Effector memory CD4-positive, alpha-beta T cell (primary cell): Measurements from ENCODE around the gene HIVEP1.

Source experiments
- DNase-seq, 3 donors: peaks; one replicate each; pipeline ENCODE4 v3.0.0-alpha.2; 2020
- H3K27ac ChIP-seq: 2 replicates; pipeline ENCODE4 v1.7.0; 2013; ENCODE audit warnings: mild to moderate bottlenecking, low read length, moderate library complexity; ENCODE audit not compliant: insufficient read depth, poor library complexity, severe bottlenecking
- H3K27me3 ChIP-seq: replicated peaks from 2 replicates; pipeline ENCODE4 v1.7.0; 2013; ENCODE audit warnings: mild to moderate bottlenecking, low read length; ENCODE audit not compliant: insufficient read depth, control insufficient read depth, poor library complexity, severe bottlenecking
- H3K36me3 ChIP-seq: 2 replicates; pipeline ENCODE4 v1.7.0; 2013; ENCODE audit warnings: mild to moderate bottlenecking, low read length, moderate library complexity; ENCODE audit not compliant: control insufficient read depth, insufficient read depth
- H3K4me1 ChIP-seq: 2 replicates; pipeline ENCODE4 v1.7.0; 2013; ENCODE audit warnings: low read length, mild to moderate bottlenecking; ENCODE audit not compliant: control insufficient read depth, insufficient read depth, poor library complexity, severe bottlenecking
- H3K4me3 ChIP-seq: 2 replicates; pipeline ENCODE4 v1.7.0; 2013; ENCODE audit warnings: low read length, low read depth, mild to moderate bottlenecking; ENCODE audit not compliant: insufficient read depth, poor library complexity, severe bottlenecking
- H3K9me3 ChIP-seq: 2 replicates; pipeline ENCODE4 v1.7.0; 2013; ENCODE audit warnings: mild to moderate bottlenecking, low read length, moderate library complexity; ENCODE audit not compliant: control insufficient read depth
- total RNA-seq, 3 donors: gene quantifications; one replicate each; lab custom pipeline; 2026; lab: John Stamatoyannopoulos, UW

HIVEP1 gene
- 58.4 to 83.8 (median 61.7) reads per million in 3 donors for total RNA-seq

- H3K9me3 ChIP-seq: no peaks in the 10 kb centered on the region
- H3K4me1 ChIP-seq: peaks cover 12% of the 10 kb centered on the region
- peak in 1 of 3 donors; percentile 6 for DNase-seq
- H3K27me3 ChIP-seq: no peaks in the 10 kb centered on the region
- H3K36me3 ChIP-seq: peaks cover 7% of the 10 kb centered on the region
- peak within 1 kb of the TSS; percentile 81 for H3K27ac ChIP-seq
- peak within 1 kb of the TSS; percentile 95 for H3K4me3 ChIP-seq
These were observed at the start of gene HIVEP1 for GRCh38 chr6:12012038-12012557. HIVEP1 (plus strand) TSS chr6:12012312; CDS start chr6:12015629, 3,317 bp downstream.

- H3K4me3 ChIP-seq: no peak overlapping the region
- H3K27me3 ChIP-seq: no peaks in the 10 kb centered on the region
- no peak overlapping the region for H3K27ac ChIP-seq
- H3K36me3 ChIP-seq: no peaks in the 10 kb centered on the region
- no peaks in the 10 kb centered on the region for H3K4me1 ChIP-seq
- no peaks in the 10 kb centered on the region for H3K9me3 ChIP-seq
- no peak for DNase-seq
These were observed 48.2 kb upstream of the HIVEP1 start for GRCh38 chr6:11963756-11964500.

DNA sequence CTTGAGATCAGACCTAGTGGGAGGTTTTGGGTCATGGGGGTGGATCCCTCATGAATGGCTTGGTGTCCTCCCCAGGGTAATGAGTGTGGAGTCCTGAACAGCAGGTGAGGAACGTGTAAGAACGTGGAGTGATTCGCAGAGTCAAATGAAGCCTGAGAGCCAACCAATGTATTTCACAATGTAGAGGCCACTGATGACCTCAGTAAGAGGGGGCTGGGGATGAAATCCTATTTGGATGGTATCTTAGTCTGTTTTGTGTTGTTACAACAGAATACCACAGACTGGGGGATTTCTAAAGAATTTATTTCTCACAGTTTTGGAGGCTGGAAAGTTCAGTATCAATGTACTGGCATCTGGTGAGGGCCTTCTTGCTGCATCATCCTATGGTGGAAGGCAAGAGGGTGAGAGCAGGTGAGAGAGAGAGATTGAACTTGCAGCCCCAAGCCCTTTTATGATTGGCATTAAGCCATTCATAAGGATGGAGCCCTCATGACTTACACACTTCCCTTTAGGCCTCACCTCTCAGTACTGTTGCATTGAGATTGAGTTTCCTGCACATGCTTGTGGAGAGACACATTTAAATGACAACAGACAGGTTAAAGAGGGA, 47.3 kb upstream of the HIVEP1 start:
- DNase-seq: no peak
- H3K9me3 ChIP-seq: no peaks in the 10 kb centered on the region
- H3K4me3 ChIP-seq: no peak overlapping the region
- no peak overlapping the region for H3K27ac ChIP-seq
- no peaks in the 10 kb centered on the region for H3K27me3 ChIP-seq
- H3K4me1 ChIP-seq: no peaks in the 10 kb centered on the region
- no peaks in the 10 kb centered on the region for H3K36me3 ChIP-seq

DNA sequence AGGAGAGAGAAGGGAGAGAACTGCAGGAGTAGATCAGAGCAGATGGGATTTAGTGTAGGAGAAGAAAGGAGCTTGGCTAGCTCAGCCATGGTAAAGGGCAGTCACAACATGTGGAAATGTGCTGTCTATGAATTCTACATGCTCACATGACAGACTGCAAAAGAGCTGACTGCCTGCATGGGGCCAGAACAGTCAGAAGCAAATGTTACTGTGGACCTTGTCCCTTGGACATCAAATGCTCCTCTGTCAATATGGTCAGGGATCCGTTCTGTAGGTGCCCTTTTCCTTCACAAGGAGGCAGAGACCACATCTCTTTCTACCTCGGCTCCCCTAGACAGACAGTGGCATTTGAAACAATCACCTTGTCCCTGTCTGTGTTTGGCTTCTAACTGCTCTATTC, 46.6 kb upstream of the HIVEP1 start:
- no peaks in the 10 kb centered on the region for H3K4me1 ChIP-seq
- no peaks in the 10 kb centered on the region for H3K36me3 ChIP-seq
- no peak overlapping the region for H3K27ac ChIP-seq
- DNase-seq: no peak
- no peaks in the 10 kb centered on the region for H3K9me3 ChIP-seq
- H3K27me3 ChIP-seq: no peaks in the 10 kb centered on the region
- no peak overlapping the region for H3K4me3 ChIP-seq

DNA sequence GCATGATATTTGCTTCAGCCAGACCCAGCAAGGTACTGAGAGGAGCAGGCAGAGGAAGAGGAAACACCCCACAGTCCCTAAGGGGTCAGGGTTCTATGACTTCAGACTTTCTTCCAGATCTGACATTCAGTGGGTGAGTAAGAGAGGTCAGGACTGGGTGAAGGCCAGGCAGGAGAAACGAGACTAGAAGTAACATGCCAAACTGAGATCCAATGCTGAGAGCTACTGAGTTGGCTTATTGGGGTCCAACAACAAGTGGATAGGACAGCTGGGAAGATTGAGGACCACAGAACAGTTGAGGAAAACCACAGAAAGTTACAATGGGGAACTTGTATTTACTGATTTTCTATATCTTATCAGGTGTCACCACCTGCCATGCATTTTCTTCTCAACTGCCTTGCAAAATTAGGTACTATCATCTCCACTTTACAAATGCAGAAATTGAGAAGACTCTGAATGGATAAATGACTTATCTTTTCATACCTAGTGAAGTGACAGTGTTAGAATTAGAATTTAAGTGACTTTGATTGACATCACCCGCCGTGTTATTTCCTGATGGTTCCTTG, 43.8 kb upstream of the HIVEP1 start:
- DNase-seq: no peak
- Histone ChIP-seq H3K36me3 (no peaks in the 10 kb centered on the region), H3K9me3 (no peaks in the 10 kb centered on the region), H3K27ac (no peak overlapping the region), H3K4me1 (no peaks in the 10 kb centered on the region), H3K27me3 (no peaks in the 10 kb centered on the region), H3K4me3 (no peak overlapping the region)

DNA sequence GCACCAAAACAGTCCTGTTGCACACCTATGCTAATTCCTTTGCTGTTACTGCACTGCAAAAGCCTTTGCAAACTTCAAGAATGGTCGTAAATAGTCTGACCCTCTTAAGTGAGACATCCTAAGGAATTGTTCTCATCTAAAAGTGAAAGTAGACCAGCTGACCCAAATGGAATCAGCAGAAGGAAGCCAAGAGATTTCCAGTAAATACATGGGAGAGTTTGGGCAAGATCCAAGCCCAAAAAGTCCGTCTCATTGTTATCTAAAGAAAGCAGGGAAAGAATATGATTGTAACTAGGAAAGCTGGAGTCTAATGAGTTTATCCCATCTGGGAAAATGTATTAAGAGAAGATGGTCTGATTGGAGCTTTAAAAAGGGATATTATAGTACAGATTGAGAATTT, 43.0 kb upstream of the HIVEP1 start:
- DNase-seq: no peak
- no peaks in the 10 kb centered on the region for H3K36me3 ChIP-seq
- no peaks in the 10 kb centered on the region for H3K9me3 ChIP-seq
- H3K4me3 ChIP-seq: no peak overlapping the region
- H3K4me1 ChIP-seq: no peaks in the 10 kb centered on the region
- H3K27ac ChIP-seq: no peak overlapping the region
- no peaks in the 10 kb centered on the region for H3K27me3 ChIP-seq

DNA sequence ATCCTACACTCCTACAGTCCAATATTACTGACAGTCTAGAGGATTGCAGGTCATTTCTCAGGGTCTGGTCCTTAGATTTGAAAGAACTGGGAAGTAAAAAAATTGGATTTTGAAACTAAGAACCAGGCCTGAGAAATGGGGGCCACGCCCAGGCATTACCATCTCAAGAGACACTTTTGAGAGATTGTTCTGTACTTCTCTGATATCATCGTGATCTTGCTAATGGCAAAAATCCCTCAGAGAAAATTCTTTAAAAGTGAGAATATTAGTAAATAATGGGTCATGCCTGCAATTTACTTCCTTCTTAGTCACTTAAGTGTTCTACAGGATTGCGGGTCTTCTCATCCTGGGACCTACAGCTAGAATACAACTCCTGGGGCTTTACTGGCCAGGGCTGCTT, 42.0 kb upstream of the HIVEP1 start:
- Histone ChIP-seq H3K36me3 (no peaks in the 10 kb centered on the region), H3K4me1 (no peaks in the 10 kb centered on the region), H3K9me3 (no peaks in the 10 kb centered on the region), H3K27me3 (no peaks in the 10 kb centered on the region), H3K4me3 (no peak overlapping the region), H3K27ac (no peak overlapping the region)
- DNase-seq: no peak

GRCh38 chr6:11971154-11971553, 41.0 kb upstream of the HIVEP1 start:
- H3K27me3 ChIP-seq: no peaks in the 10 kb centered on the region
- H3K36me3 ChIP-seq: no peaks in the 10 kb centered on the region
- H3K9me3 ChIP-seq: no peaks in the 10 kb centered on the region
- no peak overlapping the region for H3K27ac ChIP-seq
- H3K4me1 ChIP-seq: no peaks in the 10 kb centered on the region
- no peak for DNase-seq
- H3K4me3 ChIP-seq: no peak overlapping the region

- H3K4me1 ChIP-seq: no peaks in the 10 kb centered on the region
- no peak for DNase-seq
- no peaks in the 10 kb centered on the region for H3K27me3 ChIP-seq
- no peaks in the 10 kb centered on the region for H3K36me3 ChIP-seq
- H3K9me3 ChIP-seq: no peaks in the 10 kb centered on the region
- no peak overlapping the region for H3K27ac ChIP-seq
- H3K4me3 ChIP-seq: no peak overlapping the region
These were observed 39.8 kb upstream of the HIVEP1 start for GRCh38 chr6:11972270-11972669.

GRCh38 chr6:11972806-11973205, 39.3 kb upstream of the HIVEP1 start:
- H3K27ac ChIP-seq: no peak overlapping the region
- H3K36me3 ChIP-seq: no peaks in the 10 kb centered on the region
- H3K4me1 ChIP-seq: no peaks in the 10 kb centered on the region
- no peaks in the 10 kb centered on the region for H3K27me3 ChIP-seq
- no peak for DNase-seq
- H3K4me3 ChIP-seq: no peak overlapping the region
- no peaks in the 10 kb centered on the region for H3K9me3 ChIP-seq
